Pulmonary artery endothelial cell (primary cell): Measurements from ENCODE around the gene SPOP. TPM values are rescaled to one million over a fixed set of nuclear protein-coding genes. Genes with fewer than 3 reads are reported as not detected.
"Not testable (repeated sequence)": the region's sequence is repeated elsewhere in the genome, so short reads cannot be mapped to it uniquely, and the experiment has no call there.

ENCODE experiments used
- DNase-seq: peaks from one replicate; pipeline ENCODE4 v3.0.0-alpha.2; 2011; ENCODE audit warnings: low read depth, low spot score
- total RNA-seq: library from RNA; depleted of rRNA; stranded (reverse); fragments of >200 nt; gene quantifications from 2 replicates; pipeline ENCODE4 v1.2.3, GENCODE V29; 2014

Gene SPOP
- total RNA-seq: 107 and 174 TPM in 2 replicates

DNA sequence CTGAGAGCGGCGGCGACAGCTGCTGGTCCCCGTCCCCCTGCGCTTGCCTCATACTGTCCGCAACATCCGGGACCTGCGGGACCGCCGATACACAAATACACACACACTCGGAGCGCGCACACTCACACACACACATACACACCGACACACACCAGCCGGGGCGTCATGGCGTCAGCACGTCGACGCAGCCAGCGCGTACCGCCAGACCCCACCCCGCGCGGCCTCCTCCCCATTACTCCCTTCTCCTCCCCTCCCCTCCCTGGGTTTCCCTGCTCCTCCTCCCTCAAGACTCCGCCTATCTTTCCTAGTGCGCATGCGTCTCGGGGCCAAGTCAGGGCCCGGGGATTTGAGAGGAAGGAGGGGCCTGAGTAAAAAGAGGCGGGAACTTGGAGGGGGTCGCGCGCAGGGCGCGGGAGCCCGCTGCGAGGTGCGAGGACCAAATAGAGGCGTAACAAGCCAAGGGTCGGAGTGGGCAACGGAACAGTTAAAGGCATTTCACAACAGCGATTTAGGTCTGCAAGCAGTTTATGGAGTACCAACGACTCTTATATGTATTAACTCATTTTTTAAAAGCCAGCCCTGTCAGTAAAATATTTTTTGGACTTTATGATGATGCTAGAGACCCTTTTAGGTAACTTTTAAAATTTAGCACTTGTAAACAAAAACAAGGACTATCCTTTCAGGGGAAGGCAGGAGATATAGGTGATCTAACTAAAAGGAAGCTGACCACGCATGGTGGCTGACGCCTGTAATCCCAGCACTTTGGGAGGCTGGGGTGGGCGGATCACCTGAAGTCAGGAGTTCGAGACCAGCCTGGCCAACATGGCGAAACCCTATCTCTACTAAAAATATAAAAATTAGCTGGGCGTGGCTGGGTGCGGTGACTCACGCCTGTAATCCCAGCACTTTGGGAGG lies at the start of gene SPOP:
TSS of gene SPOP (minus strand) at position 165 of the 915 bp plus-strand sequence. CDS start 55,287 bp downstream, outside the sequence.
- DNase-seq: peak; percentile 99

DNA sequence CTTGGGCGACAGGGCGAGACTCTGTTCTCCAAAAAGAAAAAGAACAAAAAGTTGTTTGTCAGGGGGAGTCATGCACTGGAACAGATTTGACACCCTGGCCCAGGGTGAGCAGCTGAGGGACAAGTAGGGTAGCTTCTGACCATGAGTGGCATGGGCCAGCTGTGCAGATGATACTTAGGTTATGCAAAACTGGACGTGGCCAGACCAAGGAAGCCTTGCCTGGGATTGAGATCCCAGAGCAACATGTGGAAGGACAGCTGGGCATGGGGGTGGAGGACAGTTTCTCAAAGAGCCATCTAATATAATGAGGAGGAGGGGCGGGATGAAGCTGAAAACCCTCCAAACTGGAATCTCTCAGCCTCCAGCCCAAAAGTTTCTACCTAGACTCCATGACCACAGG lies 49.5 kb upstream of the SPOP start:
- DNase-seq: no peak

DNA sequence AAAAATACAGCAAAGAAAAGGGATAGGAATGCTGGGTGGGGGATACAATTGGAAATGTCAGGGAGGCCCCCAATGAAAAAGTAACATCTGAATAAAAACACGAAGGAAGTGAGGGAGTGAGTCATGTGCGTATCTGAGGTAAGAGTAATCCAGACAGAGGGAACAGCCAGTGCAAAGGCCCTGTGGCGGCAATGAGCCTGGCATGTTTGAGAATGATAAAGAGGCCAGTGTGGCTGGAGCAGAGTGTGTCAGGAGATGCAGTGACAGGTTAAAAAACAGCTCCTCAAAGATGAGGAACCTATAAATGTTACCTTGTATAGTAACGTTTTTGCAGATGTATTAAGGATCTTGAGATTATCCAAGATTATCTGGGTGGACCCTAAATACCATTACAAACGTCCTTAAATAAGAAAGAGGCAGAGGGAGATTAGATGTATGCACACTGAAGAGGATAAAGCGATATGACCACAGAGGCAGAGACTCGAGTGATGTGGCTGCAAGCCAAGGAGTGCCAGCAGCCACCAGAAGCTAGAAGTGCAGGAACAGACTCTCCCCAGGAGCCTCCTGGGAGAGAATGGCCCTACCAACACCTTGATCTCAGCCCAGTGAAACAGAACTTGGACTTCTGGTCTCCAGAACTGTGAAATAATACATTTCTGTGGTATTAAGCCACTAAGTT lies 47.7 kb upstream of the SPOP start:
- DNase-seq: no peak

DNA sequence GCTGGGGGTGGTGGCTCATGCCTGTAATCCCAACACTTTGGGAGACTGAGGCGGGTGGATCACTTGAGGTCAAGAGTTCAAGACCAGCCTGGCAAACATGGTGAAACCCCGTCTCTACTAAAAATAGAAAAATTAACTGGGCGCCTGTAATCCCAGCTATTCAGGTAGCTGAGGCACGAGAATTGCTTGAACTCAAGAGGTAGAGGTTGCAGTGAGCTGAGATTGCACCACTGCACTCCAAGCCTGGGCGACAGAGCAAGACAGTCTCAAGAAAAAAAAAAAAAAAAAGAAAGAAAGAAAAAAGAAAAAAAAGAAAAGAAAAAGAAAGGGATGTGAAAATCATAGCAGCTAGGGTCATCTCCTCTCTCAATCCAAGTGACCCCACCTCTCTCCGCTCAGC lies 46.7 kb upstream of the SPOP start:
- not testable (repeated sequence) for DNase-seq

DNA sequence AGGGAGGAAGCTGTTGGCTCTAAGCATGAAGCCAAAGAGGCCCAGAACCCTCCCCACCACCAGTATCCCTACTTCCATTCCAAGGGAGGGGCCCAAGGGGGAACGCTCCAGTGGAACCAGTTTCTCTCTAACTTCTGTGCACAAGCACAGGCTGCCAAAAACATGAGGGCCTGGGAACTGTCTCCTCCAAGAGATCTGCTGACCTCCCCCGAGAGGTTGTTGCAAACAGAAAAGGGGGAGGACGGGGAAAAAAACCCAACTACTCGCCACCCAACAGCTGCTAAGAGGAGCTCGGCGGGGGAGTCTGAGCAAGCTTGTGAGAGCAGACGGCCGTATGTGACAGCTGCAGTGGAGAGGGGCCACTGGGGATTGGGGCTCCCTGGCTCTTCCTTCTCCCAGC lies 45.5 kb upstream of the SPOP start:
- no peak for DNase-seq

DNA sequence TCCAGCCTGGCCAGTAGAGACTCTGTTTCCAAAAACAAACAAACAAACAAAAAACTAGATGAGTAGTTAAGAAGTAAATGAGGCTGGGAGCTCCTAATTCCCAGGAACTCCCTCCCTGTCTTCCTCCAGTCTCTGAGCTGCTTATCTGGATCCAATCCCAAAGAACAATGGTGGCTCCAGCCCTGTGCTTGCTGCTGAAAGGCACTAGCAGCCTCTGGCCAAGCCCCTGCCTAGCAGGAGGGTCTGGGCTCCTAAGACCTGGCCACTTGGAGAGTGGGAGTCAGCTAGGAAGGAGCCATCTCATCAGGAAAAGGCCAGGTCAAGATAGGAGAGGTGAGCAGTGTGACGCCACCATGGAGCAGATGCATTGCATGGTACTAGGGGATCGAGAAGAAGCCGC lies 44.2 kb upstream of the SPOP start:
- DNase-seq: no peak

DNA sequence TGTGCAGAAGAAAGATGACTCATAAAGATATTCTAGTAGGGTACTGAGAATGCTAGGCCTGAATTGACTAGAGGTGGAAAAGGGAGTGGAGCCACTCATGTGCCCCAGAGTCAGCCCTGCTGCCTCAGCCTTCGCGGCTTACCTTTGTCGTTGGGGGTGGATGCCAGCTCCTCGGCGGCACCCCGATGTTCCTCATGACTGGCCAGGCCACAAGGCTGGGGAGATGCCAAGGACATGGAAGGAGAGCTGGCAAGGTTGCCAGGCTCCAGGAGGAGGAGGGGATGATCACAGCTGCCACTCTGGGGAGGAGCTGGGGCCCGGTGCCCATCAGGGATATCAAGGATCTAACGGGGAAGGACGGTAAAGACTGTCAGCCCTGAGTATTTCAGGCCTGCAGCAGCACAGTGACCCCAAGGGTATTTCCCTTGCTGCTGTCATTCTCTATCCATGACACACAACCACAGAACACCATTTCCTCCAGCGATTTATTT lies 39.5 kb upstream of the SPOP start:
- DNase-seq: no peak

DNA sequence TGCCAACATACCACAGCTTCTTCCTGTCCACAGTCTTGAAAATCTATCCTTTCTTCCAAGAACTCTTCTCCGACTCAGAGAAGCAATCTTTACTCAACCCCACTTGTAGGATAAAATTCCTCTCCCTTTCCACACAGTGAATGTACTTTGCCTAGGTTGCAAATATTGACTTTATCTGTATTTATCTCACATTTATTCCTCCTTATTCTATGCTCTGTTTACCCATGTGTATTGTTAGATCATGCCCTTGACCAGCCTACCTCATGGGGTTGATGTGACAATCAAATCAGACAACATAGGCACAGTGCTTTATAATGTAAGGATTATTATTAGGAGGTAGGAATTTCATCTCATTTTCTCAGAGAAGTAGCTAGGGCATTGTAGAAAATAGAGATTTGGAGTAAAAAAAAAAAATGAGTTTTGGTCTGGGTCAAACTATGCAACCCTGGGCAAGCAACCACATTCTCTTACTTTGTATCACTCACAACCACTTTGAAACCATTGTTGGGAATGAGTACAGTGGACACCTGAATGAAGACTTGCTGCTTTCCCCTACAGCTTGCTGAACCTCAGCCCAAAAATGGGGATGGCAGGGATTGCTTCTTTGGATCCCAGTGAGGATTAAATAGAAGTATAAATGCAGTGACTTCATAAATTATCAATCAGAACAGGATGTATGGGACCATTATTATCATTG lies 38.9 kb upstream of the SPOP start:
- DNase-seq: no peak

DNA sequence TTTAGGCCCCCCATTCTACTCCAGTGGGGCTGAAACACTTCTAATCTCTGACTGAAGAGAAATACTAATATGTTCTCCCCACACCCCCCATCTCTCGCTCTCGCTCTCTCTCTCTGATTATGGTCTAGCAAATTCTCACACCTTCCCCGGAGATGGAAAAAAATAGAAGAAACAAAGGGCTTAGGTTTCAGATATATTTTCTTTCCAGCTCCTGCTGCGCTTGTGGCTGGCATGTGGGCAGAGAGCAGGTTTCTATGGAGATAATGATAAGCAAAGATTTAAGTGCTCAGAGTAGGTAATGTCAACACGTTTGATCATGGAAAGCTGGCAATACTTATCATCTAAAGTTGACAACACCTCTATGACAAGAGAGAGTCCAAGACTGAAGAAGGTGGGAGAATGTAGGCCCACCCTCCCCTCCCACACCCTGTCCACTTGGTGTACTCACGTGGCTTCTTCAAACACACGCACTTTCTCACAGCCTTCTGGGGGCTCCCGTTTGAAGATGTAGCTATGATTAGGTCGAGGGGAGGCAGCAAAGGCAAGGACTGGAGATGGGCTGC lies 37.9 kb upstream of the SPOP start:
- no peak for DNase-seq

DNA sequence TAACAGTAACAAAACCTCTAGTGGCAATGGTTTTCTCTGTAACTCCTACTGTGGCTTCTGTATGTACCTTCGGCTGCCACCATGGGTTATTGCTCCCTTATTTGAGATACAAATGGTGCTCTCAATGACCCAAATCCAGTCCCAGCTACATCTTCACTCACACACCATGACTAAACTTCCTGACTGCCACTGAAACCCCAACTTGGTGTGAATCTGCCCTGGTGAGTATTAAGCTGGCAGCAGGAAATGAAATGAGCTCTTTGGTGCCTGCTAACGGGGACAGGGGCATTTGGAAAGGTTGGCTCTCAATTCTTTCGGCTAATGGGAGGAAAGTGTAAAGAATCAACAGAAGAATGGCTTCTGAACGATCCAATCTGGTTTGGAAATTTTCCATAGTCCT lies 37.3 kb upstream of the SPOP start:
- no peak for DNase-seq

DNA sequence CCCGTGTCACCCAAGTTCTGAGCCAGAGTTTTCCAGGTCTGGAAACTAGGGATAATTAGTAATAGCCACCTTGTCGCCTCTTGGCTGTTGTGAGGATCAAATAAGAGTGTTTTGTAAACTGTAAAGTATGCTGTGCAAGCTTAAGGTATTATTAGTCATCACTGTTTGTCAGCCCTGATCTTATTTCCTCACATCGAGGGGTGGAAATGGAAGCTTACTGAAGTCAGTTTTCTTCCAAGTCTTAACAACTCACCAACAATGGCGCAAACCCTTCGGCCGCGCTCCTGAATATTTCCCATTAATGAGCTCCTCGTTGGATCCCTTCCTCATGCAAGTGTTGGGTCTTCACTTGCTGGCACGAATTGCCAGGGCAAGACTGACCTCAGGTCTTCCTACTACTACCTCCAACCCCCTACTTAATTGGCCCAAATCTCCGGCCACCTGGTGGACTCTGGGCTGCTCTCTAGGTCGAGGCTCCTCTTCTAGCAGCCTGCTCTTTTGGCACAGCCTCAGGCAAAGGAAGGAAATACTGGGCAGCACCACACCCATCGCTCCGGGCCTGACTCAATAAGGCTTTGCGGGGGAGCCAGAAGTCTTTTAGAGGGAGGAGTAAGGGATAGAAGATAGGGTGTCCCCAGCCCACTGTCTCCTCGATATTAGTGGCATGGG lies 30.8 kb upstream of the SPOP start:
- no peak for DNase-seq

DNA sequence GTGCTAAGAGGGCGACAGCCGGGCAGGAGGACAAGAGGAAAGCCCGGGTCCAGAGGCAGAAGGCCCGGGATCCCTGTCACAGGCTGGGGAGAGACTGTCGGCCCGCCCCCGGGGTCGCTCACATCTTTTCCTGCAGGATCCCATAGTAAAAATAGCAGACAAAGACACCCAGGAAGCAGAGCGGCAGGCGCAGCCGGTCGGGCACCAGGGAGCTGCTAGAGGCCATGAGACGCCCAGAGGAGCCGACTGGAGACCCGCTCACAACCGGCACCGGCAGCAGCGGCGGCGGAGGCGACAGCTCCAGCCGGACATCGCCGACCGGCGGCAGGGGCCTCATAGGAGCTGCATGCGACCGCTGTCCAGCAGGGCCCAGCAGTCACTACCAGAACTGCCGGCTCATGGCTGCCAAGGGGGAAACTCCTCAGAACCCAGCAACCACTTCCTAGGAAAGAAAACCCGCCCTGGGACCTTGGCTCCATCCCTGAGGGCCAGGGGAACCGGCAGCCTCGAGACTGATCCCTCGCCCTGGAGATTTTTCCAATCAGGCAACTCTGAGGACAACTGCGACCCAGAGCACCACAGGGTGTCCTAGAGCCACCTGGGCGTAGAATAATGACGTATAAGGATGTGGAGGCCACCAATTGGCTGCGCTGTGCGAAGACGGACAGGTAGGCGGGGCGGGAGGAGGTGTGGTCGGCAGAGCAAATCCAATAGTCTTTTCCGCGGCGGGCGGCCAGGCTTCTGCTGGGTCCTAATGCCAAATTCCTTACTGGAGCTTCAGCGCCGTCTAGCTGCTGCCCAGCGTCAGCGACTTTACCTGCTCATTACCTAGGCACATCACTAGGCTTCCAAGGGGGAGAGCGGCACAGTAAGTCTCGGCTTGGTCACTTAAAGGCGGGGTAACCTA lies 30.0 kb upstream of the SPOP start, which contains the start of gene SLC35B1:
TSS of gene SLC35B1 (minus strand) at position 357 of the 907 bp plus-strand sequence. CDS start at position 226, 131 bp downstream.
- peak; percentile 98 for DNase-seq

DNA sequence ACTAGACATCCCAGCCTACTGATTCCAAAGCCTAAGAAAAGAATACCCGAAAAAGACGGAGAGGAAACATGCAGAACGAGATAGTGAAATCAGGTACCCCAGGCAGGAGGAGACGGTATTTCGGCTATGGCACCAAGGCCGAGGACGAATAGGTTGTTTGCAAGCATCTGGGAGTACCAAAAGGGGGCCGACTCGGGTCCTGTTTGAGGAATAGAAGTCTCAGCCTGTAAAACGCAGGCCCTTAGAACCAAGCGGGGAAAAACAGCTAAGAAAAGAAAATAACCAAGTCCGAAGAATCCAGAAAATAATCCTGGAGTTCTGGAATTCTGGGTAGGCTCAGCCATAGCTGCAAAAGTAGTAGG lies 29.3 kb upstream of the SPOP start:
- no peak for DNase-seq

DNA sequence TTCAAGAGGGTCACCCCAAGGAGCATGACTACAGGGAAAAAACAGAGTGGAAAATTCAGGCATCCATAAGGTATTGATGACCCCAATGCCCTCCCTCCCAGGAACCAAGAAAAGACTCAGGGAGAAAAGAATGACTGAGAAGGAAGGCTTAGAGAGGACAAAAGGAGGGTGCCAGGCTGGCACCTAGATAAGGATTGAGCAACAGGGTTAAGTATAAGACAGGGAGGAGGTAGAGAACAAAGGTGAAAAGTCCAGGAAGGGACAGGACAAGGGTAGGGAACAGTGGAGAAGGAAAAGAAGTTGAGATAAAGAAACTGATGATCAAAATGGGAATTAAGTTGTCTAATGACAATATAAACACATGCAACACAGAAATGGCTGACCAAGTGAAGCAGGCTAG lies 27.4 kb upstream of the SPOP start:
- DNase-seq: no peak

DNA sequence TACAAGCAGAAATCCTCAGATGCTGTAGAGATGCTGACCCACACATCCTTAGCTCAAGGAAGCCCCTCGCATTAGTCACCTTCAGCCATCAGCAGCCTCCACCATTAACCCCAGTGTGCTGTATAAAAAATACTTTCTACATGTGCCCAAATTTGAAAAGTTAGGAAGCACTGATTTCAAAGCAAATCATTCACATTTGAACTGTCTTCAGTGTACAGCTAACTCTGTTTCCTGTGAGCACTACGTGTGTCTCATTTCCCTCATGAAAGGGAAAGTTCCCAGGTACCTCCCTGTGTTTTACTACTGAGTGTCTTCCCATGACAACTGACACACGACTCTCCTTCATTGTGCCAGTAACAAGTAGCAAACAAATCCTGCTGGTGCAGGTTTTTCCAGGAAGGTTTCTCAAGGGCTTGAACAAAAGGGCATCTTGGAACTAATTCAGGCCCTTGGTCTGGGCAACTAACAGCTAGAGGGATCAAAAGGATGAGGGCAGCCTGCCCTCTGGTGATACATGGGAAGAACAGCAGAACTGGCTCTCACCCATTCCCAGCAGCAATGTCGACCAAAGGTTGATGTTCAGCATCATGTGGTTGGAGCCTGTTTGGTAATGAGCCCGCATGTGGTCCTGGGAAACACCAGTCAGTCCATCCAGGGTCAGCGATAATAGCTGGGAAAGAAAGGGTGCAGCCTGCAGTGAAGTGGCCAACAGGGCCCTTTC lies 25.8 kb upstream of the SPOP start:
- peak; percentile 32 for DNase-seq

DNA sequence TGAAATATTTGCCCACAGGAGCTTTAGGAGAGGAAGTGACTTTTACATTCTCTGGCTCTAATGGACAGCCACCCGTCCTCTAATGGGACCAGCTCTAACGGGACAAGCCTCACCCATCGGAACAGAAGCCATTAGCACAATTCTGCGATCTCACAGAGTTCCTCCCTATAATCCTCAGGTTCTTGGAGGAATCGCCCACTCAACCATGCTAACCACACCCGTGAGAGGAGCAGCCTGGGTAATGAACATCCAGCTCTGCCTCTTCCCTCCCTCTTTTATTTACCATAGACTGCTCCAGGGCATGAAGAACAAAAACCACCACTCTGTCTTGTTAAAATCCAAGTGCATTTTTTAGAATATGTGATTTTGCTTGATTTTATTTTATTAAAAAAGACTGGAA lies 23.1 kb upstream of the SPOP start:
- no peak for DNase-seq

DNA sequence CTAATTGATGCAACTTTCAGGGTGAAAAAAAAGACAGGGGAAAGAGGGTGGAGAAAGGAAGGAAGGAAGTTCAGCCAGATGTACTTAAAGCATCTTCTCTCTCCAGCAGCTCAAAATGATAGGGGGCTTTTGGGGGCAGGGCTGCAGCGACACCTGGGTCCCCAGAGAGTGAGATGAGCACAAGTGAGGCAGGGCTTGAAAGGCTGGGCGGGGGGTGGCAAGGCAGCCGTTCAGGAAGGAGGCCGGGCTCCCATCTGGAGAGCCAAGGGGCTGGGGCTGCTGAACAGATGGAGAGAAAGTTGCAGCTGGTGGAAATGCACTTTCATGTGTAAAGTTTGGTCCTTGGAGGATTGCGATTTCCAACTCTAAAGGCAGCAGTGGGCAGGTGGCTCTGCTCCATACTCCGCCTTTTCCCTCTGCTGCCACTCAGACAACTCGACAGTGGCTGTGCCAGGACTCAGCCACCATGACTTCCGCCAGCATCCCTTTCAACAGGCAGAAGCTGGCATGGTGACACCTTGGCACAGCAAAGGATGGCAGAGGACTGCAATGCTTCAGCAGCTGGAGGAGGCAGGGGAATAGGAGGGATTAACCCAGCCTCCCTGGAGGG lies 22.2 kb upstream of the SPOP start:
- no peak for DNase-seq

DNA sequence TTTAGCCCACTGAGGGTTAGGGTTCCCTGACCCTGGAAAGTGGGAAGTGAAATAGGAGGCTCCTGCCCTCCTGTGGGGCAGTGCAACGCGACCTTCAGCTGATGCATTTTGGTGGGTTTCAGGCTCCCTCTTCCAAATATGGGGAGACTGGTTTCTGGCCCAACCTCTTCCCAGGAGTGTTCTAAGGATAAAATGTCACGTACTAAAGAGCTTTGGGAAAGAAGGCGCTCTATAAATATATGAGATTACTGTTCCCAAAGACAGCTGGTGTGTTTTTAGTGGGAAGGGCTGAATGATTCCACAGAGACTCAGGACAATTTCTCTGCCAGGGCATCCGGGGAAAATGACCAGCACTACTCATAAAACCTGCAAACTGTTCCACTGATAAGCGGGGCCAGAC lies 20.1 kb upstream of the SPOP start:
- no peak for DNase-seq

DNA sequence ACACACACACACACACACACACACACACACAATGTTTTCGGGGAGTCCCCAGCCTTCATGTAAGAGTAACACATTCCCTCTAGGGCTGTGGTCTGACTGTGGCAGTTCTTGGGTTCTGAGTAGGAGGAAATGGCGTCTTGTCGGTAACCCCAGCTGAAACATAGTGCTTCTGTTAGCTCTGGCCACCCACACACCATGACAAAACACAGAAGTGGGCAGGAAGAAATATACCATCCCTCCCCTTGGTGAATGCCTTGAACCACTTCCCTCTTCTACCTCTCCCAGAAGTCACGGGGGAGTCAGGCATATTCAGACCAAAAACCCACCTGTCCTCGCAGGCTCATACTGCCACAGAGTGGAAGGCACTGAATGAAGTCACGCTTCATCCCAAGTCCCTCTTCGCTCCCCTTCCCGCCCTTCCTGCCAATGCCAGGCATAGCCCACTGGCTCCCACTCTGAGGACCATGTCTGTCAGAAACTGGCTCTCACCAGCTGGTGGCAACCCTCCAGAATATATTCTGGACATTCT lies 18.4 kb upstream of the SPOP start:
- no peak for DNase-seq
